ENCODE measurements around the gene ZACN.
A peak's percentile ranks its signal among the peaks of the same experiment; 100 is the strongest.

ZACN gene

DNA sequence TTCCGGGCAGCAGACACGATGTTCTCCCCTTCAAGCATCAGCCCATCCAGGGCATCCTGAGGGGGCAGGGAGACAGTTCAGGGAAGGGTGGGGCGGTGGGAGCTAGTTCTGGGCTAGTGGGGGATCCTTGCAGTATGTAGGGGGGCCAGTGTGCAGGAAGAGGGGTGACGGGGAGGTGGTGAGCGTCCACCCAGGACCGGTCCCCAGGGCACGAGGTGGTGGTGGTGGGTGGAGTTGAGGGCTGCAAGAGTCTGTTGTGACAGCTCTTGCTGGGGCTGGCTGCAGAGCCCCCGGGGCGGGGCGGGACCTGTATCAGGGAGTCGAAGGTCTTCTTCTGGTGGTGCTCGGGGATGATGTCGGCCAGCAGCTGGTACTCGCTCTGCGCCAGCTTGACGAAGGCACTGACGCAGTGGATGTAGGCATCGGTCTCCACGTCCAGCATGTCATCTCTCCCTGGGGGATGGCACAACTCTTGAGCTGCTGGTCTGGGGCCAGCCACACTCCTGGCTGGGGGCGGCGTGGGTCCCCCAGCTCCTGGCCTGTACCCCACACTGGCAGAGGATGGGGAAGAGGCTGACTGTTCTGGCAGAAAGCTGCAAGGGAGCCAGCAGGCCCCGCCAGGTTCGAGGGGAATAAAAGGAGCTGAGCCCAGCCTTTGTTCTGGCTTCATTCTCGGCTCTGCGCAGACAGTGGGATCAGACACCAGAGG lies 10.0 kb downstream of the ZACN start:
- H3K9me3 ChIP-seq (ENCODE audit: control insufficient read depth in 5 of 5, low read length in 5 of 5): no peaks in the 10 kb centered on the region
- H3K27ac ChIP-seq (ENCODE audit: low read depth, low read length): no peak overlapping the region
- no peak overlapping the region for H3K9ac ChIP-seq (ENCODE audit: low read length in 5 of 5)
- no peak overlapping the region for H3K4me3 ChIP-seq (ENCODE audit: low read depth in 1 of 5, low read length in 5 of 5)
- H3K36me3 ChIP-seq (ENCODE audit: control insufficient read depth in 5 of 5, insufficient read depth in 5 of 5, low read length in 5 of 5): peaks cover 3 to 99% (median 94%) of the 10 kb centered on the region in 5 donors
- H3K4me1 ChIP-seq (ENCODE audit: control insufficient read depth in 5 of 5, insufficient read depth in 5 of 5, low read length in 5 of 5): peaks cover 0 to 7% (median 0%) of the 10 kb centered on the region in 5 donors
- H3K27me3 ChIP-seq (ENCODE audit: control insufficient read depth in 5 of 5, insufficient read depth in 4 of 5, low read length in 5 of 5): no peaks in the 10 kb centered on the region

DNA sequence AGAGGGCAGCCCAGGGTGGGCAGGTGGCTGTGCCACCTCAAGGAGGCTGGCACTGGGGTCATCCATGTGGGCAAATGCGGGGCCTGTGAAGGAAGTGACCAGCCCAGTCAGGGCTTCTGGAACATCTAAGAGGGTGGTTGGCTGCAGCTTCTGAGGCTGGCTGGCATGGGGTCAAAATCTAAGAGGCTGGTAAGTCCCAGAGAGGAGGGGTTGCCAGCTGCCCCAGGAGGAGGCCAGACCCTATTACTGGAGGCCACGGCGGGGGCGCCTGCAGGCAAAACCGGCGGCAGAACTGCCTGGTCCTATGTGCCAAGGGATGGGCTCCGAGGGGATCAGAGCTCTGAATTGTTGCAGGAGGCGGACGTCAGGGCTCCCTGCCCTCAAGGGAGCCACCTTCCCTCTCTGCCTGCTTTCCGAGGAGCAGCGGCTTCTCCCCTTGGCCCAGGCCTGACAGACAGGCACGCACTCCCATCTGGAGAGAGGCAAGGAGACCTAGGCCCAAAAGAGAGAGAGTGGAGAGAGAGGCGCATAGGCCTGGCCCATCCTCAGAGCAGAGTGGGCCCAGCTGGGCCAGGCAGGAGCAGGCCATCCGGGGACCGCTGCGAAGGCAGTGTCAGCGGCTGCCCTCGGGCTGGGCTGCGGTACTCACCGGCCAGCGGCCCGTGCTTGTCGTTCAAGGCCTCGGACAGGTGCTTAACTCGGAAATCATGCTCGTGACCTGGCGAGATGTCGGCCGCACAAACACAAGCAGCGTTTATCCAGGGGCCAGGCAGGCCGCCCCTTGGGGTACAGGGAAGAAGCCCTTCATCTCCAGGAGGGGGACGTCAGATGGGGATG lies 10.9 kb downstream of the ZACN start:
- Histone ChIP-seq H3K27me3 (ENCODE audit: control insufficient read depth in 5 of 5, insufficient read depth in 4 of 5, low read length in 5 of 5) (no peaks in the 10 kb centered on the region), H3K36me3 (ENCODE audit: control insufficient read depth in 5 of 5, insufficient read depth in 5 of 5, low read length in 5 of 5) (peaks cover 0 to 98% (median 90%) of the 10 kb centered on the region in 5 donors), H3K9ac (ENCODE audit: low read length in 5 of 5) (no peak overlapping the region), H3K4me3 (ENCODE audit: low read depth in 1 of 5, low read length in 5 of 5) (no peak overlapping the region), H3K4me1 (ENCODE audit: control insufficient read depth in 5 of 5, insufficient read depth in 5 of 5, low read length in 5 of 5) (peaks cover 0 to 7% (median 0%) of the 10 kb centered on the region in 5 donors), H3K9me3 (ENCODE audit: control insufficient read depth in 5 of 5, low read length in 5 of 5) (no peaks in the 10 kb centered on the region), H3K27ac (ENCODE audit: low read depth, low read length) (no peak overlapping the region)

DNA sequence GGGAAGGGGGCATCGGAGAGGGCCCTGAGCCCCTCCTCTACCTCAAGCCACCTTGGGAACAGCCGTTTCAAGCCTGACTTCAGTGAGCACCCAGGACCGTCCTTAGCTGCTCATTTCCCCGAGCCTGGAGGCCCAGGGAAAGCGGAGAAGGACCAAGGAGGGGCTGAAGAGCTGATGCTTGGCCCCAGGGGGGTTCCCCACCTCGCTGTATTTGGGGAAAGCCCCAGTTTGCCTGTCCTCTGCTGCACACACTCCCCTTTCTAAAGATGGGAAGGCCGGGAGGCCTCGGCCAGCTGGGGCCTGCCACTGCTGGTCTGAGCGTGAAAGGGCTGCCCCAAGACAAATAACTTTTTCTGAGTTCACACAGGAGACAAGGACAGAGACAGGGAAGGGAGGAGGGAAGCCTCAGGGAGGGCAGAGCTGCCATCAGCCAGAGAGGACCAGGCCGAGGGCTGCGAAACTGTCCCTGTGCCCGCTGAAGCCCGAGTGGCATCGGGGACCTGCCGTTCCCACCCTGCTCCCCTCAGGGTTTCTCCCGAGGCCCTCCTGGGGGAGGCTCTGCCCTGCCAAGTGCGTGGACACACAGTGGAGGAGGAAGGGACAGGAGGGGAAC lies 11.6 kb downstream of the ZACN start:
- H3K4me3 ChIP-seq (ENCODE audit: low read depth in 1 of 5, low read length in 5 of 5): no peak overlapping the region

DNA sequence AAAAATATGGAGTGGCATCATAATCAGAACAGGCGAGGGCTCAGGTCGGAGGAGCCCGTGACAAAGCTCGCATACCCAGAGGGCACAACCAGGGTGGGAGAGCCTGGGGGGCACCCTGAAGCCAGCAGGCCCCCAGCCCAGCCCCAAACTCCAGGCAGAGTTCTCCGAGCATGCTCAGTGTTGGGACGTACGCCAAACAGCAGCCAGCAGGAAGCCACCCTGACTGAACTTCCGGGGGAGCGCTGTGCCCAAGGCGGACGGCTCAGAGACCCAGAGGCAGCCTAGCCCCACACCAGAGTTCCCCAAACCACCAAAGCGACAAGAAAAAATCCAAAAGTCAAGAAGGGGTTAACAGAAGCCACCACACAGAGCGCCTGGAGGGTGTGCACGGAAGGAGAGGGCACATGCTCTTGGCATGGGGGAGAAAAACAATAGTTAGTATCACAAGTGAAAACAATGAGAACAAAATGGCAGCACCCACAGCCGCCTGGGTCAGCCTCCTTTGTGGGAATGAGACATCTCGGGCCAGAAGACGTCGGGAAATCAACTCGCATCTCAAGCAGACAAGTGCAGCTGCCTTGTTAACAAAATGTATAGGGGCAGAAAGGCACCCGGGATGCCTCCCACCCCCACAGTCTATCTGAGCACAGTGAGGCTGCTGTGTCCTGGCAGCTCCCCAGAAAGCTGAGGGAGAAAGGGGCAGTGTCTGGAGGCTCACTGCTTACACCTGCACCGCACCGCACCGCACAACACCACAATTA lies 12.7 kb downstream of the ZACN start:
- peaks cover 4 to 90% (median 84%) of the 10 kb centered on the region in 5 donors for H3K36me3 ChIP-seq (ENCODE audit: control insufficient read depth in 5 of 5, insufficient read depth in 5 of 5, low read length in 5 of 5)
- H3K27me3 ChIP-seq (ENCODE audit: control insufficient read depth in 5 of 5, insufficient read depth in 4 of 5, low read length in 5 of 5): no peaks in the 10 kb centered on the region
- no peaks in the 10 kb centered on the region for H3K9me3 ChIP-seq (ENCODE audit: control insufficient read depth in 5 of 5, low read length in 5 of 5)
- no peak overlapping the region for H3K9ac ChIP-seq (ENCODE audit: low read length in 5 of 5)
- no peak overlapping the region for H3K4me3 ChIP-seq (ENCODE audit: low read depth in 1 of 5, low read length in 5 of 5)
- H3K4me1 ChIP-seq (ENCODE audit: control insufficient read depth in 5 of 5, insufficient read depth in 5 of 5, low read length in 5 of 5): peaks cover 0 to 7% (median 0%) of the 10 kb centered on the region in 5 donors
- H3K27ac ChIP-seq (ENCODE audit: low read depth, low read length): no peak overlapping the region

More for the DNA sequence above, 11.6 kb downstream of the ZACN start:
- Histone ChIP-seq H3K4me1 (ENCODE audit: control insufficient read depth in 5 of 5, insufficient read depth in 5 of 5, low read length in 5 of 5) (peaks cover 0 to 7% (median 0%) of the 10 kb centered on the region in 5 donors), H3K9ac (ENCODE audit: low read length in 5 of 5) (no peak overlapping the region), H3K36me3 (ENCODE audit: control insufficient read depth in 5 of 5, insufficient read depth in 5 of 5, low read length in 5 of 5) (peaks cover 3 to 96% (median 87%) of the 10 kb centered on the region in 5 donors), H3K9me3 (ENCODE audit: control insufficient read depth in 5 of 5, low read length in 5 of 5) (no peaks in the 10 kb centered on the region), H3K27me3 (ENCODE audit: control insufficient read depth in 5 of 5, insufficient read depth in 4 of 5, low read length in 5 of 5) (no peaks in the 10 kb centered on the region), H3K27ac (ENCODE audit: low read depth, low read length) (no peak overlapping the region)

DNA sequence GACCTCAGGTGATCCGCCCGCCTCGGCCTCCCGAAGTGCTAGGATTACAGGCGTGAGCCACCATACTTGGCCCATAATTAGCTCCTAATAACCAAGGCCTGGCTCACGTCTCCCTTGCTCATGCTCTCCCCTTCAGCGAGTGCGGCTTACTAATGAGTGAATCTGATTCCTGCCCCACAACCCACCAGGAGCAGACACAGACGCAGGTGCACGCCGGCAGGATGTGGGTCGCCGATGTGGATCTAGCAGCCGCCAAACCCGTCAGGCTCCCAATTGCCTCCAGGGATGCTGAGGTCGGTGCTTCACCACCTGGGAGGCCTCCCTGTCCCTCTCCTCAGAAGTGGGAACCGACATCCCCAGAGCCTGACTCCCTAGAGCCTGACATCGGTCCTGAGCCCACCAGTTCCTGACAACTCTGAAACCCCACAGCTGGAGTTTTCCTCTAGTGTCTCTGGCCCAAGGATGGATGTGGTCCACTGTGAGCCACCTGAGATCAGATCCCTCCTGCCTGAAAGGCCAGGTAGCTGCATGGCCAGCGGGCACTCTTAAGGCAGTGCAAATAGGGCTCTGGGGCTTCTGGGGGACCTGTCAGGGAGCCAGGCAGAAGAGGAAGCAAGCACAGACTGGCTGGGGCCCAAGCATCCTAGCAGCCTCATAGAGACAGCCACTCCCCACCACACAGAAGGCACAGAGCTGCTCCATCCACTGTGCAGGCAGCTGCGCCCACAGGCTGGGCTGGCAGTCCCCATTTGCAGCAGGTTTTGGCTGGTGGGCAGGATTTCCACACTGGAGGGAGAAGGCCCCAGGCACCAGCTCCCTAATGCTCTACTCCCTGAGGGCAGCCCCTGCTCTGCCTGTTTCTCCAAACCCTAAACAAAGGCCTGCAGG lies 13.8 kb downstream of the ZACN start:
- peaks cover 4 to 90% (median 84%) of the 10 kb centered on the region in 5 donors for H3K36me3 ChIP-seq (ENCODE audit: control insufficient read depth in 5 of 5, insufficient read depth in 5 of 5, low read length in 5 of 5)
- no peaks in the 10 kb centered on the region for H3K9me3 ChIP-seq (ENCODE audit: control insufficient read depth in 5 of 5, low read length in 5 of 5)
- no peaks in the 10 kb centered on the region for H3K27me3 ChIP-seq (ENCODE audit: control insufficient read depth in 5 of 5, insufficient read depth in 4 of 5, low read length in 5 of 5)
- no peak overlapping the region for H3K27ac ChIP-seq (ENCODE audit: low read depth, low read length)
- no peak overlapping the region for H3K9ac ChIP-seq (ENCODE audit: low read length in 5 of 5)
- no peak overlapping the region for H3K4me3 ChIP-seq (ENCODE audit: low read depth in 1 of 5, low read length in 5 of 5)
- H3K4me1 ChIP-seq (ENCODE audit: control insufficient read depth in 5 of 5, insufficient read depth in 5 of 5, low read length in 5 of 5): peaks cover 0 to 7% (median 0%) of the 10 kb centered on the region in 5 donors

DNA sequence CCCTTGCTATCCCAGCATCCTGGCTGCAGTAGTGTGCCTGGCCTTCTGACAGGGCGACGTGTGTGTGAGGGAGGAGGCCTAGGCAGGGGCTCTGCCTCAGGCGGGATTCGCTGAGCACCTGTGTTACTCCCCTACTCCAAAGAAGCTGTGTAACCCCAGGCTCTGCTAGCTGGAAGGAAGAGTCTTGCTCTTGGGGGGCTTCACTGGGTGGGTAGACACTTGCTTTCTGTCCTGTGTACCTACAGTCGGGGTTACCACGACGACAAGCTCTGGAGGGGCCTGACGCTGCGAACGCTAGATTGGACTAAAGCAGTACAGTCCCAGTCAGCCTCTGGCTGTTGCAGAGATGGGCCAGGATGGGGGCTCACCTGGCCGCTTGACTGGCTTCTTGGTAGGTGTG lies 15.1 kb downstream of the ZACN start:
- H3K9me3 ChIP-seq (ENCODE audit: control insufficient read depth in 5 of 5, low read length in 5 of 5): no peaks in the 10 kb centered on the region
- H3K27me3 ChIP-seq (ENCODE audit: control insufficient read depth in 5 of 5, insufficient read depth in 4 of 5, low read length in 5 of 5): no peaks in the 10 kb centered on the region
- H3K36me3 ChIP-seq (ENCODE audit: control insufficient read depth in 5 of 5, insufficient read depth in 5 of 5, low read length in 5 of 5): peaks cover 7 to 85% (median 73%) of the 10 kb centered on the region in 5 donors
- no peak overlapping the region for H3K4me3 ChIP-seq (ENCODE audit: low read depth in 1 of 5, low read length in 5 of 5)
- peaks cover 0 to 7% (median 0%) of the 10 kb centered on the region in 5 donors for H3K4me1 ChIP-seq (ENCODE audit: control insufficient read depth in 5 of 5, insufficient read depth in 5 of 5, low read length in 5 of 5)
- H3K27ac ChIP-seq (ENCODE audit: low read depth, low read length): no peak overlapping the region
- no peak overlapping the region for H3K9ac ChIP-seq (ENCODE audit: low read length in 5 of 5)

DNA sequence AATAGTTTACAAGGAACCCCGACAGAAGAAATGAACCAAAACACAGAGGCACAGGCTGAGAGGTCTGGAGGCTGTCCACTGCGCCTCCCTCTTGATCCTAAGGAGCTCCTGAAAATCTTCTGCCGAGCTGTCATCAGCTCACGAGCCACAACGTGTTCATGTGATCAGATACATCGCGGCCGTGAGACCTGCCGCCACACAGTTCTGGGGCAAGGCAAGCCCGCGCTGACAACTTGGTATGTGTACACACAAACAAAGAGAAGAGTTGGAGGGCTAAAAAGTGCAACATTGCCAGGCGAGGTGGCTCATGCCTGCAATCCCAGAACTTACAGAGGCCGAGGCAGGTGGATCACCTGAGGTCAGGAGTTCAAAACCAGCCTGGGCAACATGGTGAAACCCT lies 17.0 kb downstream of the ZACN start:
- Histone ChIP-seq H3K27ac (ENCODE audit: low read depth, low read length) (no peak overlapping the region), H3K9me3 (ENCODE audit: control insufficient read depth in 5 of 5, low read length in 5 of 5) (no peaks in the 10 kb centered on the region), H3K27me3 (ENCODE audit: control insufficient read depth in 5 of 5, insufficient read depth in 4 of 5, low read length in 5 of 5) (no peaks in the 10 kb centered on the region), H3K4me3 (ENCODE audit: low read depth in 1 of 5, low read length in 5 of 5) (no peak overlapping the region), H3K9ac (ENCODE audit: low read length in 5 of 5) (no peak overlapping the region), H3K4me1 (ENCODE audit: control insufficient read depth in 5 of 5, insufficient read depth in 5 of 5, low read length in 5 of 5) (peaks cover 0 to 7% (median 0%) of the 10 kb centered on the region in 5 donors), H3K36me3 (ENCODE audit: control insufficient read depth in 5 of 5, insufficient read depth in 5 of 5, low read length in 5 of 5) (peaks cover 7 to 83% (median 62%) of the 10 kb centered on the region in 5 donors)

DNA sequence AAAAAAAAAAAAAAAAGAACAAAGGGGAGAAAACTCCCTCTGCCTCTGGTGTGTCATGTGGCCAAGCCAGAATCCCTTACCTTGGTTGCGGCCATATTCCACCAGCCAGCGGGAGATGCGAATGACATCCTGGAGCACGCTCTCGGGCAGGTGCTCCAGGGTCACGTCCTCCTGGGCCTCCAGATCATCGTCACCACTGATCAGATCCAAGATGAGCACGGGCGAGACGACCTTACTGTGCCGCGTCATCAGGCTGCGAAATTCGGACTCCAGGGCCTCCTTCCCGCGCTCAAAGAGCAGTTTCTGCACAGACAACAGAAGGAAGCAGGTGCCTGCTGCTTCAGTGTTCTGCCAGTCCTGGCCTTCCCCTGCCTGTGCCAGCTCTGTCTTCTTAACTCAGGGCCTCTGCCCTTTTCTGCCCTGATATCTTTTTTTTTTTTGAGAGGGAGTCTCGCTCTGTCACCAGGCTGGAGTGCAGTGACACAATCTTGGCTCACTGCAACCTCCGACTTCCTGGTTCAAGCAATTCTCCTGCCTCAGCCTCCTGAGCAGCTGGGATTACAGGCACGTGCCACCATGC lies 18.8 kb downstream of the ZACN start:
- no peak overlapping the region for H3K27ac ChIP-seq (ENCODE audit: low read depth, low read length)
- H3K9me3 ChIP-seq (ENCODE audit: control insufficient read depth in 5 of 5, low read length in 5 of 5): no peaks in the 10 kb centered on the region
- peaks cover 7 to 79% (median 61%) of the 10 kb centered on the region in 5 donors for H3K36me3 ChIP-seq (ENCODE audit: control insufficient read depth in 5 of 5, insufficient read depth in 5 of 5, low read length in 5 of 5)
- H3K4me3 ChIP-seq (ENCODE audit: low read depth in 1 of 5, low read length in 5 of 5): no peak overlapping the region
- no peaks in the 10 kb centered on the region for H3K27me3 ChIP-seq (ENCODE audit: control insufficient read depth in 5 of 5, insufficient read depth in 4 of 5, low read length in 5 of 5)
- H3K4me1 ChIP-seq (ENCODE audit: control insufficient read depth in 5 of 5, insufficient read depth in 5 of 5, low read length in 5 of 5): peaks cover 4 to 10% (median 7%) of the 10 kb centered on the region in 5 donors
- H3K9ac ChIP-seq (ENCODE audit: low read length in 5 of 5): no peak overlapping the region

DNA sequence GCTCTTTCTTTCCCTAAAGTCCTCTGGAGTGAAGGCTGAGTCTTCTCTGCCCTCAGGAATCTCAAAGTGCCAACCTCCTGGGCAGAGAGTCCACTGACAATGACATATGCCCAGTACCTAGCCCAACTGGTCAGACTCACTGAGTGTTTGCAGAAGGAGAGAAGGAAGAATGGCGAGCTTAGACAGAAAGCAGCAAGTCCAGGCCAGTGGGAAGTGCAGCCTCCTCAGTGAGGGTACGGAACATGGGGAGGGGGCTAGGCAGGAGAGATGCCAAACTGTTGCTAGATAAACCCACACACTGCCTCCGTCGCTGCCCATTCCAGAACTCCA lies 23.9 kb downstream of the ZACN start:
- peaks cover 3 to 36% (median 18%) of the 10 kb centered on the region in 5 donors for H3K36me3 ChIP-seq (ENCODE audit: control insufficient read depth in 5 of 5, insufficient read depth in 5 of 5, low read length in 5 of 5)
- peaks cover 6 to 22% (median 20%) of the 10 kb centered on the region in 5 donors for H3K4me1 ChIP-seq (ENCODE audit: control insufficient read depth in 5 of 5, insufficient read depth in 5 of 5, low read length in 5 of 5)
- no peaks in the 10 kb centered on the region for H3K9me3 ChIP-seq (ENCODE audit: control insufficient read depth in 5 of 5, low read length in 5 of 5)
- peak overlapping the region; percentile 53 to 96 (median 87) for H3K9ac ChIP-seq (ENCODE audit: low read length in 5 of 5)
- peak overlapping the region; percentile 63 to 99 (median 79) for H3K4me3 ChIP-seq (ENCODE audit: low read depth in 1 of 5, low read length in 5 of 5)
- H3K27ac ChIP-seq (ENCODE audit: low read depth, low read length): peak overlapping the region; percentile 72
- no peaks in the 10 kb centered on the region for H3K27me3 ChIP-seq (ENCODE audit: control insufficient read depth in 5 of 5, insufficient read depth in 4 of 5, low read length in 5 of 5)

All from subcutaneous abdominal adipose tissue (tissue), 5 donors.